GM10847 (cell line): ENCODE results near the gene EEPD1.

ENCODE experiments used
- POLR2A ChIP-seq: IDR thresholded peaks from 2 replicates; pipeline ENCODE4 v1.6.1; 2011; ENCODE audit not compliant: insufficient read length; ENCODE audit errors: extremely low read depth

The EEPD1 gene

GRCh38 chr7:36127075-36127740 is 25.8 kb upstream of the EEPD1 start:
- TF ChIP-seq POLR2A: no peak

GRCh38 chr7:36128448-36129047 is 24.5 kb upstream of the EEPD1 start:
- no peak for TF ChIP-seq POLR2A

DNA sequence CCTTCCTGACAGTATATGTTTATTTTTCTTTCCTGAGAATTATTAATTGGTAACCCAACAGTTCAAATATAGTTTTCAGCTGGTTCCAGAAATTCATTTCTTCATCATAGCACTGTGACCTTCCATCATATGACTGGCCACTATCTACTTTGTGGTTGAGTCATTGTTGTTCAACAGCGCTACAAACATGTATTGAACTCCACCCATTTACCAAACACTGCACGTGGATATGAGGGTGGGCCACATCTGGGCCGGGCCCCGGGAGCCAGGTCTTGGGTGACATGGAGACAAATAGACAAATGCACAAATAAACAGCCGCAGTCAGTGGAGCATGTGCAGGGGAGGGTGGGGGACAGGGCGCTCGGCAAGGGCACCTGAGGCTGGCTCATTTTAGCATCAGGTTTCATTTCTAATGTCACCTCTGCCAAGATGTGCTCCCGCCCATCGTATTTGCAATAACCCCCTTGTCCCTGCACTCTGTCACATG is 24.0 kb upstream of the EEPD1 start:
- no peak for TF ChIP-seq POLR2A

DNA sequence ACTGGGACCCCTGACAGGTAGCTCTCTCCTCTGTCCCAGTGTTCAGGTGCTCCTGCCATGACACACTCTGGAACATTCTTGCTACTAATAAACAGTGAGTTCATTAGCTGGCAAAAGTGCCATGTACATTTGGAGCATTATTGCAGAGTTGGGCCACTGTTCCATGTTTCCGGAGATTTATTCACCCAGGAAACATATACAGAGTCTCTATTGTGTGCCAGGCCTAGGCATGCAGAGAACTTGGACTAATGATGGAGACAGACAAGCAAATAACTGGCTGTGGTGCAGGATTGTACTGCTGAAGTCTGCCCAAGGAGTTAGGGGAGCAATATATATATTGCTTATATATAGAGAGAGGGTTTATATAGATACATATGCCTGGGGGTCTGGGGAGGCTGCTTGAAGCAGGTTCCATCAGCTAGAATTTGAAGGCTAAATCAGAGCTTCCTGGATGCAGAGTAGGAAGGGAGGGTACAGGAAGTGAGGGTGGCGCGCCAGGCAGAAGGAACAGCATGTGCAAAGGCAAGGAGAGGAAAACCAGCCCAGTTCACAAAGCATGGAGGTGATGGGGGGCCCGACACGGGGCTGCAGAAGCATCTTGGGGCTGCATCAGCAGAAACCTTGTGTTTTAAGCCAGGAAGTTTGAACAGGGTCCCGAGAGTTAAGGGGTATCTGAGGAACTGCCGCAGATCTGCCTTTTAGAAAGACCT is 22.7 kb upstream of the EEPD1 start:
- TF ChIP-seq POLR2A: no peak

DNA sequence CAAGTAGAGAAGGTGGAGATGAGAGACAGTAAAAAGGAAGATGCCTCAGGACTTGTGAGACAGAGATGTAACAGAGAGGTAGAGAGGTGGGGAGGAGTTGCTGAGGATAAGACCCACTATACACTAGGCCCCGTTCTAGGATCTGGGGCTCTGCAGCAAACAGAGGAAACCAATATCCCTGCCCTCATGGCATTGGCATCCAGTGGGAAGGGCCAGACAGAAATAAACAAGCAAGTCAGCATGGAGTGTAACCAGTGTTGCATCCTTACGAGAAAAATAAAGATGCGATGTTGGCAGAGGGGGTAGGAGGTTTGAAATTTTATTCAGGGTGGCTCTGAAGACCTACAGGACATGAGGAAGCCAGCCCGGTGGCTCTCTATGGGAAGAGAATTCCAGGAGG is 22.0 kb upstream of the EEPD1 start:
- no peak for TF ChIP-seq POLR2A

DNA sequence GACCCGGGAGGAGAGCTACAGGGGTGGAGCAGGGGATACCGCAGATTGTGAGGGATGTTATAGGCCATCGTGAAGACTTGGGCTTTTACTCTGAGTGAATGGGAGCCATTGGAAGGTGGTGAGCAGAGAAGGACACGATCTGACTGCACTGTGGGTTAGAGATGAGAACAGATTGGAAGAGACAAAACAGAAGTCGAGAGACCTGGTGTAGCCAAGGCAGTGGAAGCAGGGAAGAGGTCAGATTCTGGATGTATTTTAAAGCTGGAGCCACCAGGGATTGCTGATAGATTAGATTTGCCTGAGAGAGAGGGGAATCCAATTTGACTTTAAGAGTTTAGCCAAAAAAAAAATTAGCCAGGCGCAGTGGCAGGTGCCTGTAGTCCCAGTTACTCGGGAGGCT is 21.6 kb upstream of the EEPD1 start:
- no peak for TF ChIP-seq POLR2A

GRCh38 chr7:36132012-36132411 is 21.0 kb upstream of the EEPD1 start:
- no peak for TF ChIP-seq POLR2A

DNA sequence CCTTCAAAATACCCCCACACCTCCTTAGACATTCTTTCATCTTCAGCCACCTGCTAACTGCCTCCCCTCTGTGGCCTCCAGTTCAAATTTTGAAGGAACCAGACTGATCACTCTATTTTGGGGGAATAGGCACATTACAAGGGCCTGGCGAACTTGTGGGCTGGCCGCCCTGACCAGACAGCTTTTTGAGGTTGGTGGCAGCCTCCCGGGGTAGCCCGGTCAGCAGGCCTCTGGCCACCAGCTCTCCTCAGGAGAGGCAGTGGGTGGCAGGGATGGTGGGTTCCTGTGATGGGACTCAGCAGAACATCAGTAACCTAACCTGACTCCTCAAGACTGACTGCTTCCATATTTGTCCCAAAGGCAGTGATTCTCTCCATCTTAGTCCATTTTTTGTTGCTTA is 17.4 kb upstream of the EEPD1 start:
- no peak for TF ChIP-seq POLR2A

GRCh38 chr7:36137258-36137657 is 15.8 kb upstream of the EEPD1 start:
- TF ChIP-seq POLR2A: no peak

- no peak for TF ChIP-seq POLR2A
Observed at GRCh38 chr7:36137754-36138153, 15.3 kb upstream of the EEPD1 start.

GRCh38 chr7:36138209-36138608 is 14.8 kb upstream of the EEPD1 start:
- TF ChIP-seq POLR2A: no peak

DNA sequence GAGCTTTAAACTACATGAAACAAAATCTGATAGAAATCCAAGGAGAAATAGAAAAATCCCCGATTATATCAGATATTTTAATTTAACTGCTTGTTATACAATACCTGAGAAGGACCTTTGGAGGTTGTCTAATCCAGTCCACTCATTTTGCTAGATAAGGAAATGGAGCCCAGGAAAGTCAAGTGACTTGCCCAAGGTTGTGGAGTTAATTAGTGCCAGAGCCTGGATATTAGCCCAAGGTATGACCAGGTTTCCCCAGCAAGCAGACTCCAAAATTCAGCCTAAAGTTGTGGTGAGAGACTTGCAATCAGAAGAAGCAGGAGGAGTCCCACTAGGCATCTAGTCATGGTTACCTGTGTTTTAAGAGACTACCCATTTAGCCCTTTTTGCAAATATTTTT is 11.7 kb upstream of the EEPD1 start:
- no peak for TF ChIP-seq POLR2A

DNA sequence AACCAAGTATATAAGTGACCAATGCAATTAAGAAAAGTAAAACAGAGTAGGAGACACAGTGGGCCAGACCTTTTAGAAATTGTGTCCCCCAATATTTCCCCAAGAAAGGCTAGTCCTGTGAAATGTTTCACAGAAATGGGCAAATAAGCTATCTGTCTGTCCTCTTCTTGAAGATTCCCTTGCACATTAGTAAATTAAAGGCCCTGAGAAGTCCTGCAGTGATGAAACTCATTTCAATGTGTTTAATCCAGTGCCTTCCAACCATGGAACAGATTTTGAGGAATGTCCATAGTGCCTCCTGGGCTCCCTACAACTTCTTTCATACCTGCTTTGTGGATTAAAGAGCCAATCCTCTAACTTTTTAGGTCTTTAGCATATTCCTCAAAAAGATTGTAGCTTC is 11.2 kb upstream of the EEPD1 start:
- TF ChIP-seq POLR2A: no peak

DNA sequence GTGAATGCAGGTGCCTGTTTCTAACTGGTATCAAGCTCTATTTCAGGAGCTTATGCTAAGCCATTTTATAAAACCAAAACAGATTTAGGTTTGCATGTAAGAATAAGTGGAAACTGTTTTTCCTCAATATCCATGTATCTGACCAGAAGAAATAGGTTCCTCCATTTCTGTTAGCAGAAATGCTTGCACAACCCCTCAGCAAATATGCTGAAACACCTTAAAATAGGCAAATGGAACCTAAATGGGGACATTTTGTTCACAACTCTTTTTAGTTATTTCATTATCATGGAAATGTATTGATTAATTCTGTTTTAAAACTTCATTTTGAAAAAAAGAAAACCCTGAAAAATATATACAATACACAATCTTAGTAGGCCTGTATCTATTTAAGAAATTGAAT is 8.9 kb upstream of the EEPD1 start:
- no peak for TF ChIP-seq POLR2A

DNA sequence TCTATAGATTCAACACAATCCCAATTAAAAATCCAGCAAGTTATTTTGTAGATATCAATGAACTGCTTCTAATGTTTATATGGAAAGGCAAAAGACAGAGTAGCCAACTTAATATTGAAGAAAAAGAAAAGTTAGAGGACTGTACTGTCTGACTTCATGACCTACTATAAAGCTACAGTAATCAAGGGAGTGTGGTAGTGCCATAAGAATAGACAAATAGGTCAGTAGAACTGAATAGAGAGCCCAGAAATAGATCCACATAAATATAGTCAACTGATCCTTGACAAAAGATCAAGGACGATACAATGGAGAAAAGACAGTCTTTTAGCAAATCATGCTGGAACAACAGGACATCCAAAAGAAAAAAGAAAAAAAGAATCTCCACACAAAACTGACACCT is 7.4 kb upstream of the EEPD1 start:
- TF ChIP-seq POLR2A: no peak

GRCh38 chr7:36147361-36147760 is 5.7 kb upstream of the EEPD1 start:
- TF ChIP-seq POLR2A: no peak
